MCF 10A (cell line): Measurements from ENCODE around the gene INF2. TPM values are rescaled to one million over a fixed set of nuclear protein-coding genes. Genes with fewer than 3 reads are reported as not detected.

Experiments used
- BruUV-seq: library from RNA; stranded (reverse); fragments of 400-500 nt; replicated peaks from 2 replicates; lab custom pipeline; 2021; lab: Mats Ljungman, UMichigan
- CTCF ChIA-PET: fragments of 300-600 bp; sonication (Branson Sonifier 250); formaldehyde crosslinking; extraction: SDS; loops from one replicate; lab custom pipeline; 2021; ENCODE audit warnings: antibody characterized with exemption, inconsistent platforms; lab: Yijun Ruan, JAX
- POLR2A ChIA-PET: fragments of 300-600, 350-650 bp; sonication (Branson Sonifier 250); formaldehyde crosslinking; extraction: SDS; loops from one replicate; lab custom pipeline; 2020; ENCODE audit warnings: antibody characterized with exemption, inconsistent platforms; lab: Yijun Ruan, JAX
- DNase-seq: peaks from one replicate; pipeline ENCODE4 v3.0.0-alpha.2; 2018; ENCODE audit not compliant: unreplicated experiment
- H3K27ac Mint-ChIP-seq: one replicate; pipeline ENCODE4 v1.8.0; 2022; ENCODE audit warnings: mild to moderate bottlenecking, low read depth, mixed read lengths; ENCODE audit not compliant: unreplicated experiment
- H3K27me3 Mint-ChIP-seq: one replicate; pipeline ENCODE4 v1.8.0; 2022; ENCODE audit warnings: mixed read lengths; ENCODE audit not compliant: insufficient read depth, unreplicated experiment
- H3K36me3 Mint-ChIP-seq: one replicate; pipeline ENCODE4 v1.8.0; 2022; ENCODE audit warnings: mild to moderate bottlenecking, moderate library complexity, mixed read lengths; ENCODE audit not compliant: insufficient read depth, unreplicated experiment
- H3K4me1 Mint-ChIP-seq: one replicate; pipeline ENCODE4 v1.8.0; 2022; ENCODE audit warnings: mixed read lengths; ENCODE audit not compliant: insufficient read depth, unreplicated experiment
- H3K4me3 Mint-ChIP-seq: one replicate; pipeline ENCODE4 v1.8.0; 2022; ENCODE audit warnings: mild to moderate bottlenecking, moderate library complexity, mixed read lengths; ENCODE audit not compliant: unreplicated experiment
- H3K9me3 Mint-ChIP-seq: one replicate; pipeline ENCODE4 v1.8.0; 2022; ENCODE audit warnings: mixed read lengths; ENCODE audit not compliant: unreplicated experiment
- intact Hi-C: fragments of 100-400 bp; cut with micrococcal nuclease; formaldehyde crosslinking; loops from 2 replicates; pipeline ENCODE4 v1.14.1; 2022
- total RNA-seq: library from RNA; stranded (reverse); gene quantifications from 2 replicates; pipeline ENCODE4 v1.2.3, GENCODE V29; 2022
- TF ChIP-seq, protein P1 (sequence below): fragments of 200-600 bp; IDR thresholded peaks from one replicate; pipeline ENCODE4 v1.8.0; 2022; ENCODE audit warnings: antibody characterized with exemption, mild to moderate bottlenecking; ENCODE audit not compliant: unreplicated experiment

Gene INF2
- total RNA-seq, 1 experiment from 2014 or later = 102 TPM

DNA sequence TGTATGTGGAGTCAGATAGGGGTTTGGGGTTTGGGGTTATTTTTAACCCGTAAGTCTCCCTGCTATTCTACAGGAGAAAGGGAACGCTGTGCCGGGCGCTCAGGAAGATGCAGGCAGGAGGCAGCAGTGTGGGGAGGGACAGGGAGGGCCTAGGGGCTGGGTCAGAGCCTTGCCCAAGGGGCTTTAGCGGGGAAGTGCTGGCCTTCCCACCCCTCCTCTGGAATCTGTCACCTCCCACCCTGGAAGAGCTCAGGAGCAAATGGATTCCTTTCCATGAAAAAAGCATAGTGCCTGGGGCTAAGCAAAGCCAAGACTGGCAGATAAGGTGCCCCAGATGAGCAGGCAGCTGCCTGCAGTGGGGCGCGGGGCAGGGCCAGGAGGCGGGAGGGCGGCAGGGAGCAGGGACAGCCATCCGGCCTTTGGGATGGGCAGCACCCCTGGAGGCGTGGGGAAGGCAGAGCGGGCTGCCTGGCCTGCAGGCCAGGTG is 7.3 kb upstream of the INF2 start:
- intact Hi-C loops = no loop called here
- CTCF ChIA-PET = interaction anchor here (0.7 to 1.5 kb wide), 3 partner anchors 28 to 127 kb away, joined by 3 to 6 read pairs (median 3); no protein-coding TSS in a partner anchor
- Mint-ChIP-seq H3K9me3 (no peaks in the 10 kb centered on the region), H3K4me1 (peaks cover 48% of the 10 kb centered on the region), H3K27me3 (no peaks in the 10 kb centered on the region), H3K36me3 (peaks cover 6% of the 10 kb centered on the region), H3K27ac (peak overlapping the region; percentile 89), H3K4me3 (peak overlapping the region; percentile 70)
- peak; percentile 45 for DNase-seq
- POLR2A ChIA-PET = interaction anchor here (0.6 to 6.2 kb wide), 7 partner anchors 7 to 1607 kb away, joined by 3 to 60 read pairs (median 7); partner anchors contain the start of gene INF2
- BruUV-seq = no TSS peak
- TF ChIP-seq, protein P1, sequence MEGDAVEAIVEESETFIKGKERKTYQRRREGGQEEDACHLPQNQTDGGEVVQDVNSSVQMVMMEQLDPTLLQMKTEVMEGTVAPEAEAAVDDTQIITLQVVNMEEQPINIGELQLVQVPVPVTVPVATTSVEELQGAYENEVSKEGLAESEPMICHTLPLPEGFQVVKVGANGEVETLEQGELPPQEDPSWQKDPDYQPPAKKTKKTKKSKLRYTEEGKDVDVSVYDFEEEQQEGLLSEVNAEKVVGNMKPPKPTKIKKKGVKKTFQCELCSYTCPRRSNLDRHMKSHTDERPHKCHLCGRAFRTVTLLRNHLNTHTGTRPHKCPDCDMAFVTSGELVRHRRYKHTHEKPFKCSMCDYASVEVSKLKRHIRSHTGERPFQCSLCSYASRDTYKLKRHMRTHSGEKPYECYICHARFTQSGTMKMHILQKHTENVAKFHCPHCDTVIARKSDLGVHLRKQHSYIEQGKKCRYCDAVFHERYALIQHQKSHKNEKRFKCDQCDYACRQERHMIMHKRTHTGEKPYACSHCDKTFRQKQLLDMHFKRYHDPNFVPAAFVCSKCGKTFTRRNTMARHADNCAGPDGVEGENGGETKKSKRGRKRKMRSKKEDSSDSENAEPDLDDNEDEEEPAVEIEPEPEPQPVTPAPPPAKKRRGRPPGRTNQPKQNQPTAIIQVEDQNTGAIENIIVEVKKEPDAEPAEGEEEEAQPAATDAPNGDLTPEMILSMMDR = no peak

DNA sequence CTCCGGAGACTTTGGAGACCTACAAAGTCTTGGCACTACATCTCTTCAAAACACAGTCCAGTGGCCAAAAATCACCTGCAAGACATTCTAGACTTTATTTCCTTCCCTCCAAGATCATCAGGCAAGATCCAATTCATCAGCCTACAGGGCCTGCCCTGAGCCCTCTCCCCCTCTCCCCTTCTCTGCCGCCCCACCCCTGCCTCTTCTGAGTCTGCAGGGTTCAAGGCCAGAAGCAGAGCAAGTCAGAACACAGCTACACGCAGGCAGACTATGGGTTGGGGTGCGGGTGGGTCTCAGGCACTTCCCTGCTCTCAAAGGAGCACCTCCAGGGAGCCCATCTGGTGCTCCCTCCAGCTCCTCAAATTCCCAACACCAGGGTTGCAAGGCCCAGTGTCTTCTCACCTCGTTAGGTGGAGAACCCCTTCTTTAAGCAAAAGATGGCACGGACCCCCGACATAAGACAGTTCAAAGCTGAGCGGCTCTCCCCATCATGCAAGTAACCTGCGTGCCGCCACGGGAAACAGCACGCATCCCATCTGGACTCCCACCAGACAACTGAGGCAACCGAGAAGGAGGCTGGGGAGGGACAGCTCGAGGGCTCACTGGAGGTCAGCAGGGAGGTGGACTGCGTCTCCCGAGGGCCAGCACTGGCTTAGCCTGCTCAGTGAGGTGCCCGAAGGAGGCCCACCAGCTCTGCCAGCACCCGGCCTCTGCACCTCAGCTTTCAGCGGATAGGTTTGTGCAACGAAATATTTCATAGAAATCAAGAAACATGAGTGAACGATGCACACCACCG is 5.6 kb upstream of the INF2 start:
- no peaks in the 10 kb centered on the region for H3K27me3 Mint-ChIP-seq
- no peak overlapping the region for H3K27ac Mint-ChIP-seq
- TF ChIP-seq, protein P1 = no peak
- ChIA-PET POLR2A (no interaction called here), CTCF (no interaction called here)
- no peak overlapping the region for H3K4me3 Mint-ChIP-seq
- H3K36me3 Mint-ChIP-seq = peaks cover 6% of the 10 kb centered on the region
- no TSS peak for BruUV-seq
- DNase-seq = no peak
- H3K4me1 Mint-ChIP-seq = peaks cover 57% of the 10 kb centered on the region
- no peaks in the 10 kb centered on the region for H3K9me3 Mint-ChIP-seq
- intact Hi-C loops = no loop called here

DNA sequence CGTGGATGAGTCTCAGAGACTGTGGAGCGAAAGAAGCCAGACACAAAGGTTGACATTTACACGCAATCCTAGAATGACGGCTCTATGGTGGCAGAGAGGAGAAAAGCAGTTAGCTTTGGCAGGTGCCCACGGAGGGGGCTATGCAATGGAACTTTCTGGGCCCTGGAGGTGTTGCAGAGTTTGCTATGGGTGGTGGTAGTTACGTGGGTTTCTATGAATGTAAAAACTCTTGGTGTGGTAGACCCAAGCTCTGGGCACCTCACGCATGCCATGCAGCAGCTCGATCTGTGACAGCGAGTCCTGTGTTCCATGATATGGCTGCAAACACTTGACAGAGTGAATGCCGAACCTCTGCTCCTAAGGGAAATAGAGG is 5.0 kb upstream of the INF2 start:
- Mint-ChIP-seq H3K27me3 (no peaks in the 10 kb centered on the region), H3K9me3 (no peaks in the 10 kb centered on the region), H3K4me3 (no peak overlapping the region), H3K36me3 (peaks cover 6% of the 10 kb centered on the region), H3K4me1 (peaks cover 57% of the 10 kb centered on the region), H3K27ac (no peak overlapping the region)
- intact Hi-C loops = no loop called here
- TF ChIP-seq, protein P1 = no peak
- POLR2A ChIA-PET = no interaction called here
- DNase-seq = no peak
- CTCF ChIA-PET = no interaction called here
- no TSS peak for BruUV-seq

DNA sequence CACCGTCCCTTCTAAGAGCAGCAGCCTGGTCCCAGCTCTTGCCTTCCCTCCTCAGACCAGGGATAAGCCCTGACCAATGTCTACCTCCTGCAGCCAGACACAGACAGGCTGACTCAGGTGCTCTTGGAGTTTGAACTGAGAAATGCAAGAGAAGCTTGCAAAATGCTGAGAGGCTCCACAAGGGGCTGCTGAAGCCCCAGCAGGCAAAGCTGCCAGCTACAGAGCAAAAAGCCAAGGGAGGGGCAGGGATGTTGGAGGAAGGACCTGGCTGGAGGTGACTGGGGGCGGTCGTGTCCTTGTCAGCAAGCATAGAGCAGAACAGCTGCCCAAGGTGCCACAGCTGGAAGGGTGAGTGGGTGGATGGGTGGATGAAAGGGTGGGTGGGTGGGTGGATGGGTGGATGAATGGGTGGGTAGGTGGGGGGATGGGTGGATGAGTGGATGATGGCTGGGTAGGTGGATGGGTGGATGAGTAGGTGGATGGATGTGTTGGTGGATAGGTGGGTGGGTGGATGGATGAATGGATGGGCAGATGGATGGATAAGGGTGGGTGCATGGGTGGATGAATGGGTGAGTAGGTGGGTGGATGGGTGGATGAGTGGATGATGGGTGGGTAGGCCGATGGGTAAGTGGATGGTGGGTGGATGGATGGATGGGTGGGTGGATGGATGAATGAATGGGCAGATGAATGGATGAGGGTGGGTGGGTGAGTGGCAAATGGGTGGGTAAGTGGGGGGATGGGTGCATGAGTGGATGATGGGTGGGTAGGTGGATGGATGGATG is 4.0 kb upstream of the INF2 start:
- Mint-ChIP-seq H3K27ac (no peak overlapping the region), H3K9me3 (no peaks in the 10 kb centered on the region), H3K27me3 (no peaks in the 10 kb centered on the region), H3K4me1 (peaks cover 50% of the 10 kb centered on the region), H3K36me3 (peaks cover 6% of the 10 kb centered on the region), H3K4me3 (no peak overlapping the region)
- TF ChIP-seq, protein P1 = no peak
- ChIA-PET CTCF (no interaction called here), POLR2A (interaction anchor here (0.7 kb wide), 1 partner anchor 65 kb away, joined by 3 read pairs; no protein-coding TSS in a partner anchor)
- DNase-seq = peak; percentile 30
- no TSS peak for BruUV-seq
- intact Hi-C loops = no loop called here
